Stimulated activated CD8-positive, alpha-beta memory T cell treated with anti-CD3 and anti-CD28 coated beads, Interleukin-7, amount 100 ng/mL, for 48 hours (primary cell): Measurements from ENCODE around the gene PGAM4.
"Not testable (repeated sequence)": the region's sequence is repeated elsewhere in the genome, so short reads cannot be mapped to it uniquely, and the experiment has no call there.

ENCODE experiments used
- DNase-seq, 2 donors: peaks; one replicate each; pipeline ENCODE4 v3.0.0-alpha.2; 2020; ENCODE audit warnings: low read depth in 1 of 2; ENCODE audit errors: extremely low read depth in 1 of 2

PGAM4 gene

GRCh38 chrX:77969538-77969937 lies at the start of gene PGAM4:
PGAM4 (minus strand) TSS chrX:77969638; CDS start chrX:77969638, 0 bp downstream.
- no peak for DNase-seq

GRCh38 chrX:78011846-78012245 lies 42.4 kb upstream of the PGAM4 start:
- DNase-seq = no peak

DNA sequence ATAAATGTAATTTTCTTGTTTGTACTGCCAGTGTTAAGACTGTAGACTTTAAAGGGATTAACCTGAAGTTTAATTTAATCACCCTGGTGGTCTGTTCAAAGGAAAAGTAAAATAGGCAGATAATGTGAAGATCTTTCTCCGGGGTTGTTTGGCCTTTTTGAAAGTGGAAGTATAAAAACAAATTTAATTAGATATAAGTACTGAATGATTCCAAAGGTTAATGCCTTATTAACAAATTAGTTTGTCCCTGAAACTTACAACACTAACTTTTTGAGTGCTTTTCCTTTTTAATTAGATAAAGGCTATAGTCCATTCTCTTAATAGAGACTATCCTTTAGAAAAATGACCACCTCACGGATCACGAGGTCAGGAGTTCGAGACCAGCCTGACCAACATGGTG lies 10.4 kb upstream of the PGAM4 start:
- no peak for DNase-seq

DNA sequence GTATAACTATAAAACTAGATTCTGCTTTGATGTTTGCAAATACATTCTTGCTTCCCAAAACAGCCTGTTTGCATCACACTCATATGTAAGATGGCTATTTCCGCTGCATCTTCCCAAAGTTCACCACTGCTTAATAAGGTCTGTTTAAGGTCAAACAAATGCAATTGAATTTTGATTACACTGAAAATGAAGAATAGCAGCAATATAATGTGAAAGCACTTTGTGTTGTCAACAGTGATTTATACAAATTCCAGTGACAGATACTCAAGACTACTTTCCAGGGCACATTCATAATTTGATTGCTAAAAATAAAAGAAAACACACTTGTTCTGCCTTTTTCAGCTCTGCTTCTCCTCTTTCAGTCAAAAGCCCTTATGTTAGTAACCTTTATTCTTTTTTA lies 8.1 kb upstream of the PGAM4 start:
- no peak for DNase-seq

GRCh38 chrX:77977095-77977494 lies 7.7 kb upstream of the PGAM4 start:
- no peak for DNase-seq

DNA sequence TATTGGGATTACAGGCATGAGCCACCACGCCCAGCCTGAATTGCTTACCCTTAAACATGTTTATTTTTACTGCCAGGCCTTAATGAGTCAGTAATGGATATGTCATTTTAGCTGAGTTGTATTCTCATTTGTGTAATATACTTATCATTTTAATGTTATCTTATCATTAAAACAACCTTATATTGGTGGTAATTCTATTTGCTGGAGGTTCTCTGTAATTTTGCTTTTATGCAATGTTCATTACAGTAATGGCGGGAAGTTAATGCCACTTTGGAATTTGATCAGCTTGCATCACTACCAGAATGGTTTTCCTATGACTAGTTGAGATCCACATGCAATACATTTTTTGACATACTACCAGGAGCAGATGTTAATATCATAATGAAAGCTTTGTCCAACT lies 6.3 kb upstream of the PGAM4 start:
- DNase-seq = no peak

GRCh38 chrX:77967631-77968030 lies 1.8 kb downstream of the PGAM4 start:
- no peak for DNase-seq

- no peak for DNase-seq
Observed at GRCh38 chrX:77966361-77966760, 3.1 kb downstream of the PGAM4 start.

DNA sequence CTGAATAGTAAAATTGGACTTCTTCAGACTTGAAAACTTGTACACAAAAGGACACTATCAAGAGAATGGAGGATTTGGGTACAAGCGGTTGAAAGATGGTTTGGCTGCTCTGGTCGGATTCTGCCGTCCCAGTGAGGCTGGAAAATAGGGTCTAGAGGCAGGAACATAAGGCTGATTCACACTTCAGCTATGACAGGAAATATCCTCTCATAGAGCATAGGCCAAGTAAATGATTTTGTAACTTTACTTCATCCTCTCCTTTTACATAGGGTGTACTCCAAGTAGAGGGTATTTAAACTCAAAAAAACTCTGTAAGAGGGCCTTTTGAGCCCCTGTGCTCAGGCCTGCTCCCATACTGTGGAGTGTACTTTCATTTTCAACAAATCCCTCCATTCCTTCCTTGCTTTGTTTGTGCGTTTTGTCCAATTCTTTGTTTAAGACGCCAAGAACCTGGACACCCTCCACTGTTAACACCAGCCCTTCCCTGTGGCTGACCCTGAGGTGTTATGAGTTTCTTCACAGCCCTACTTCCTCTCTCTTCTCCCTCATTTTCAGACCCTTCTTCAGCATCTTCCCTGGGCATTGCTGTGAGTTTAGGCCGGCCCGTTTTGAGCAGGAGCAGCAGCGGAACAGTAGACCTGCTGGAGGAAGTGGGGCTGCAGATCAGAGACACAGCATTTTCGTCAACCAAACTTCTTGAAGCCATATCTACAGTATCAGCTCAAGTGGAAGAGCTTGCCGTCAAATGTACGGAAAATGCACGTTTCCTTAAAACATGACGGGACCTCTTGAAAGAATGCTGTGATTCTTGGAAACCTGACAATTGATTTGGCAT lies 7.2 kb downstream of the PGAM4 start:
- no peak for DNase-seq

- no peak for DNase-seq
Observed at GRCh38 chrX:77961063-77961462, 8.4 kb downstream of the PGAM4 start.

DNA sequence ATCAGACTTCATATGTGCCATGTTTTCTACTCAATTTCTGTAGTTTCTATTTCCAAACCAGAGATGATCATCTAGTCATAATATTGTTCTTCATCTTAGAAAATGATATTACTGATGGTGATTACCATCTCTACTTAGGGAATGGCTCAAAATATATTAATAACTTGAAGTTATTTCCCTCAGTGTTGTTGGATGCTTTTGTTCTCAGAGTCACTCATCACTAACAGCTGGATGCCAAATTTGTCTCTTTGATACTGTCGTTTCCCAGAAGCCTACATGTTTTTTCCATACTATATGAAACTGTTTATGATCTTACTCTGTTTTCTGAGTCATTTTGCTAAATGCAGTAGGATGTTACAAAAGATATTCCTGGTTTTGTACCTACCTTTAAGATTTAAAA lies 8.9 kb downstream of the PGAM4 start:
- no peak for DNase-seq

DNA sequence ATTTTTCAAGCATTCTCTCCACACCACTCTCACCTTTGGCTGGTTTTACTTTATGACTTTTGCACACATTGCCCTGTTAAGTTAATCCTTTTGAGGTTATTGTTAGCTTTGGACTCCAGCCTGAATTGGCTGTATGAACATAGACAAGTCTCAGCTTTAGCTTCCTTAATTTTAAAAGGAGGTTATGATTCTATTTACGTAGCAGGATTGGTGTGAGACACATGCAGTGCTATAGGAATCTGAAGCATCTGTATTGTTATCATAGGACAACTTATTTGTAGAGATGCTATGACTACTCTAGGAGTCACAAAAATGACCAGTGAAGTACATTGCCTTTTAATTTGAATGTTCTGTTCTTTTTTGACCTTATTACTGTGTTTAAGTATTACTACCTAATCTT lies 15.7 kb downstream of the PGAM4 start:
- DNase-seq = no peak

DNA sequence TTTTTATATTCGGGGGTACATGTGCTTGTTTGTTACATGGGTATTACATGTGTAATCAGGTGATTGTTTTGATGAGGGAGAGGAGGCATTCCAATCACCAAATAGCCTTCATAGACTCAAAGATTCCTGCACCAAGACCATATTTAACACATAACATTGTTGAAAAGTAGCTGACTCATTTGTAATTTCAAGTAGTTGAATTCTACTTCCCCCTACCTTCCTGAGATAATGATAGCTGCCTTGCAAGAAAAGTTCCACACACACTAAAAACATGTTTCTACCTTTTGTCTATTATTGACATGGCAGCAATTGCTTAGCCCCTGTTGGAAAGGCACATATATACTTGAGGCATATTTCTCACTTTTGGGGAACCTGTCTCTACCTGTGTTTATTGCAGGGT lies 16.1 kb downstream of the PGAM4 start:
- DNase-seq = no peak

GRCh38 chrX:77952173-77952572 lies 17.3 kb downstream of the PGAM4 start:
- DNase-seq = no peak

DNA sequence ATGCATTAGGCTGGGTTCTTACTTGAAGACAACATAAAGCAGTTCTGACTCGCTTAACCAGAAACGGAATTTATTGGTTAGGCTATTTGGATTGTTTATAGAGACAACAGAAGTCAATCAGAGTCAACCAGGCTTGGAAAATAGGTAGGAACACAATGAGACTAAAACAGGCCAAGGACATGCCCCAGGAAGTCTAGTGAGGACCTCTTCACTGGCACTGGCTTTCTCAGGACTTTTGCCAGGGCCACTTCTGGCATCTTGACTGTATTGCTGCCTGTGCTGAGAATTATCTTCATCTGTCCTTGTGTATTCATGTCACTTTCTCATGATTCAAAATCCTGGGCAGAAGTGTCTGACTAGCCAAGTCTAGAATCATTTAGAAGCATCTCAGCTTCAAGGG lies 19.6 kb downstream of the PGAM4 start:
- no peak for DNase-seq

DNA sequence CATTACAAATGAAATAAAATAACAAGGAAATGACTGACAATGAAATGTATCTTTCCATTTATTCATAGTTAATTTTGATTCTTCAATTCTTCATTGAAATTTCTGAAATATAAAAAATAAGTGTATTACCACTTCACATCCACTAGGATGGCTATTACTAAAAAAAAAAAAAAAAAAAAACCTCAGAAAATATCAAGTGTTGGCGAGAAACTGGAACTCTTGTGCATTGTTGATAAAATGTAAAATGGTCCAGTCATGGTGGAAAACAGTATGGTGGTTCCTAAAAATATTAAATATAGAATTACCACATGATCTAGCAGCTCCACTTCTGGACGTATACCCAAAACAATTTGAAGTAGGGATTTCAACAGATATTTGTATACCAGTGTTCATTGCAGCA lies 22.9 kb downstream of the PGAM4 start:
- DNase-seq = no peak

- no peak for DNase-seq
Observed at GRCh38 chrX:77945910-77946545, 23.4 kb downstream of the PGAM4 start.

DNA sequence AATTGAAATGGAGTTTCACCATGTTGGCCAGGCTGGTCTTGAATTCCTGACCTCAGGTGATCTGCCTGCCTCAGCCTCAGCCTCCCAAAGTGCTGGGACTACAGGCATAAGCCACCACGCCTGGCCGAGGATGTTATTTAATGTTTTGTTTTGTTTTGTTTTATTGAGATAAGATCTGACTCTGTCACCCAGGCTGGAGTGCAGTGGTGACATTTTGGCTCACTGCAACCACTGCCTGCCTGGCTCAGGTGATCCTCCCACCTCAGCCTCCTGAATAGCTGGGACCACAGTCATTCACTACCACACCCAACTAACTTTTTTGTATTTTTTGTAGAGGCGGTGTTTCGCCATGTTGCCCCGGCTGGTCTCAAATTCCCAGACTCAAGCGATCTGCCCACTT lies 24.4 kb downstream of the PGAM4 start:
- DNase-seq = not testable (repeated sequence)

GRCh38 chrX:77938083-77938680 lies 31.3 kb downstream of the PGAM4 start:
- no peak for DNase-seq

DNA sequence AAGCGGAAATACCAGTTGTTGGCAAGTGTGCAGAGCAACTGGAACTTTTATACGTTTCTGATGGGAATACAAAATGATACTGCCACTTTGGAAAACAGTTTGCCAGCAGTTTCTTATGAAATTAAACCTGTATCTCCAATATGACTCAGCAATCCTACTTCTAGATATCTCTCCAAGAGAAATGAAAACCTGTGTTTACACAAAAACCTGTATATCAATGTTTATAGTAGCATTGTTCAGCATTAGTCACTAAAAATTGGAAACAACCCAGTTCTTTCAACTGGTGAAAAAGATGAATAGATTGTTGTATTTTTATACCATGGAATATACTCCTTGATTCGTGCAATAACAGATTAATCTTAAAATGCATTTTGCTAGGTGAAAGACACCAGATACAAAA lies 32.1 kb downstream of the PGAM4 start:
- DNase-seq = no peak

DNA sequence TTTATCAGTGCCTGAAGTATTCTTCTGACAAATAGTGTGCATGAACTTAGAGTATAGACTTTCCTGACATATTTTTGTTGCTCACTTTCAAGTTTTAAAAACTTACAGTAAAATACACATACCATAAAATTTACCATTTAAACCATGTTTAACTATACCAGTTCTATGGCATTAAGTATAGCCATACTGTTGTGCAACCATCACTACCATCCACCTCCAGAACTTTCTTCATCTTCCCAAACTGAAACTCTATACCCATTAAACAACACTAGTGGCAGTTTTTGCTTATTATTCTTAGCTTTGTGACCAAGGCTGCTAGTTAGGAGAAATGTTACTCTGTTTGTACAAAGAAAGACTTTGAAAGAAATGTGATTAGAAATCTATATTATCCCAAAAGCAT lies 33.1 kb downstream of the PGAM4 start:
- DNase-seq = no peak

- DNase-seq = no peak
Observed at GRCh38 chrX:77935886-77936285, 33.6 kb downstream of the PGAM4 start.
